GM12892 (cell line): Measurements from ENCODE around the gene TEX22.

ENCODE experiments used
- POLR2A ChIP-seq: IDR thresholded peaks from 2 replicates; pipeline ENCODE4 v1.6.1; 2011; ENCODE audit warnings: low read depth, low read length, control low read depth
- POLR2AphosphoS5 ChIP-seq: IDR thresholded peaks from 2 replicates; pipeline ENCODE4 v1.6.1; 2011; ENCODE audit warnings: low read depth, low read length, control low read depth
- TAF1 ChIP-seq: IDR thresholded peaks from 2 replicates; pipeline ENCODE4 v1.6.1; 2011; ENCODE audit warnings: low read depth, mild to moderate bottlenecking, control low read depth, low read length, borderline replicate concordance

DNA sequence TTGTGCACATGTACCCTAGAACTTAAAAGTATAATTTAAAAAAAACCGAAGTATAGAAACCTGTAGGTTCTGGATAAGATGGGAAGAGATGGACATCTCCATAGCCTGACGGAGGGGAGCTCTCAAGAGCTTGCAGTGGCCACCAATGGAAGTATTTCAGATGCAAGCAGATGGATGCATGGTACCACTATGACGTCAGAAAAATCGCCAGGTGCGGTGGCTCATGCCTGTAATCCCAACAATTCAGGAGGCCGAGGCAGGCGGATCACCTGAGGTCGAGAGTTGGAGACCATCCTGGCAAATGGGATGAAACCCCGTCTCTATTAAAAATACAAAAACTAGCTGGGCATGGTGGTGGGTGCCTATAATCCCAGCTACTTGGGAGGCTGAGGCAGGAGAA, 3.4 kb downstream of the TEX22 start:
- TF ChIP-seq POLR2A (no peak), POLR2AphosphoS5 (no peak), TAF1 (no peak)
